GM23338 (cell line): Measurements from ENCODE around the gene PLEKHN1.

Experiments
- CTCF ChIP-seq, 2 experiments: fragments of 200-600 bp in 1 of 2; sonication (generic) in 1 of 2; conservative IDR thresholded peaks; 2 replicates each; pipeline versions ENCODE4 v1.5.1 to v1.6.1; 2016 to 2017; ENCODE audit warnings: antibody characterized with exemption in 2 of 2, low read depth in 2 of 2, mild to moderate bottlenecking in 2 of 2, moderate library complexity in 1 of 2
- ETS1 ChIP-seq: IDR thresholded peaks from 2 replicates; pipeline ENCODE4 v1.6.1; 2016; ENCODE audit warnings: antibody characterized with exemption
- EZH2 ChIP-seq: fragments of 200-600 bp; sonication (generic); IDR thresholded peaks from one replicate; pipeline ENCODE4 v1.8.0; 2017; ENCODE audit warnings: antibody characterized with exemption, mild to moderate bottlenecking, low read depth; ENCODE audit not compliant: unreplicated experiment
- EZH2phosphoT487 ChIP-seq: fragments of 200-600 bp; sonication (generic); IDR thresholded peaks from one replicate; pipeline ENCODE4 v1.8.1; 2018; ENCODE audit warnings: antibody characterized with exemption; ENCODE audit not compliant: unreplicated experiment
- JUNB ChIP-seq: IDR thresholded peaks from one replicate; pipeline ENCODE4 v1.6.1; 2016; ENCODE audit warnings: antibody characterized with exemption; ENCODE audit not compliant: unreplicated experiment
- POLR2AphosphoS5 ChIP-seq: IDR thresholded peaks from 2 replicates; pipeline ENCODE4 v1.6.1; 2016; ENCODE audit warnings: antibody characterized with exemption, low read depth
- REST ChIP-seq: IDR thresholded peaks from one replicate; pipeline ENCODE4 v1.6.1; 2018; ENCODE audit warnings: antibody characterized with exemption; ENCODE audit not compliant: unreplicated experiment
- STAT1 ChIP-seq: IDR thresholded peaks from one replicate; pipeline ENCODE4 v1.6.1; 2016; ENCODE audit warnings: antibody characterized with exemption; ENCODE audit not compliant: unreplicated experiment
- ZNF114 ChIP-seq: fragments of 250-450 bp; sonication (Bioruptor Pico); IDR thresholded peaks from 2 replicates; pipeline ENCODE4 v1.5.0; 2020; ENCODE audit warnings: mild to moderate bottlenecking, moderate library complexity
- ZNF331 ChIP-seq: fragments of 250-450 bp; sonication (Bioruptor Pico); IDR thresholded peaks from 2 replicates; pipeline ENCODE4 v1.5.0; 2020; ENCODE audit warnings: low read depth, mild to moderate bottlenecking, moderate library complexity
- ZNF462 ChIP-seq: fragments of 250-450 bp; sonication (Bioruptor Pico); IDR thresholded peaks from 2 replicates; pipeline ENCODE4 v1.5.0; 2020; ENCODE audit warnings: mild to moderate bottlenecking, moderate library complexity

GRCh38 chr1:963746-964525, 2.3 kb upstream of the PLEKHN1 start:
- TF ChIP-seq CTCF (conservative IDR thresholded peaks at IDR 0.05; ENCODE audit: low read depth in 2 of 2): no peak
- TF ChIP-seq ZNF114 (CRISPR knock-in tag): no peak
- TF ChIP-seq EZH2: no peak
- no peak for TF ChIP-seq EZH2phosphoT487
- no peak for TF ChIP-seq REST
- TF ChIP-seq ZNF462 (CRISPR knock-in tag): no peak
- TF ChIP-seq POLR2AphosphoS5: no peak
- no peak for TF ChIP-seq ZNF331 (CRISPR knock-in tag)
- TF ChIP-seq STAT1: no peak
- TF ChIP-seq JUNB: no peak
- TF ChIP-seq ETS1: no peak
